Activated T-helper 9 cell treated with anti-CD3 and anti-CD28 coated beads, Interleukin-2, amount 50 U/mL, for 16 hours (primary cell): ENCODE measurements around the gene TMEM270.

Experiments
- DNase-seq: peaks from one replicate; pipeline ENCODE4 v3.0.0-alpha.2; 2020; ENCODE audit warnings: low read depth

Gene TMEM270

DNA sequence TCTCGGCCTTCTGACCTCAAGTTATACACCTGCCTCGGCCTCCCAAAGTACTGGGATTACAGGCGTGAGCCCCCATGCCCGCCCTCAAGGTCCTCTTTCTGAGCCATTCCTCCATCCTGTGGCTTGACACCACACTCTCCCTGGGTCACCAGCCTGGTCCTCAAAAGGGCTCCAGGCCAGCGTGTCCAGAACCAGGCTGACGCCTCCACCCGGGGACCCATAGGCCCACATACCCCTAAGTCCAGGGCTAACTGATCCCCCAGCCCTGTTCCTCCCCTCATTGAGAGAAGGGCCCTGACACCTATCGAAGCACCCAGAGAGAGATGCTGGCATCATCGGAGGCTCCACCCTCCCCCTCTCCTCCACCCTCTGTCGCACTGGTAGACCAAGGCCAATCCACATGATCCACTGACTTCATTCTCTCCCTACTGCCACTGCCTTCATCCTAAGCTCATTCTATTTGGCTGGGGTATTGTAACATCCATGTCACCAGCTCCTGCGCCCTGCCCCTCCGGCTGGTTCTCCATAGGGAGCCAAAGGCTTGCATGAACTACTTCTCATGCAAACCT is 46.7 kb downstream of the TMEM270 start:
- no peak for DNase-seq

DNA sequence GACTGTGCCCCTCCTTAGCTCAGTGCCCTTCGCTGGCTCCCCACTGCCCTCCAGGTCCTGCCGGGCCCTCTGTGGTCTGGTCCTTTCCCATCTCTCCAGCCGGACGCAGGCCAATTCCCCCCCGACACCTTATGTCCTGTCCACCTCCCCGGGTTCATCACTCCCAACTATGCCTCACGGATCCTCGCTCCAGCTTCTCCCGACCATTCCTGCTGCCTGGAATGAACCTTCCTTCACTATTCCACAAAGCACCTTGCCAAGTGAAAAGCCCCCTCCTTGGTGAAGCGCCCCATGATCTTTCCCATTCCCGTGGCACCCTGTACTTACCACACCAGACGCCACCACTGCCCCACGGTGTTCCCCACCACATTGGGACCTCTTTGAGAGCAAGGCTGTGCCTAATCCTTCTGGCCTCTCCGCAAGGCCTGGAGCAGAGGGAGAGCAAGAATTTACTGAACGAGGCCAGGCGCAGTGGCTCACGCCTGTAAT is 47.2 kb downstream of the TMEM270 start:
- no peak for DNase-seq

DNA sequence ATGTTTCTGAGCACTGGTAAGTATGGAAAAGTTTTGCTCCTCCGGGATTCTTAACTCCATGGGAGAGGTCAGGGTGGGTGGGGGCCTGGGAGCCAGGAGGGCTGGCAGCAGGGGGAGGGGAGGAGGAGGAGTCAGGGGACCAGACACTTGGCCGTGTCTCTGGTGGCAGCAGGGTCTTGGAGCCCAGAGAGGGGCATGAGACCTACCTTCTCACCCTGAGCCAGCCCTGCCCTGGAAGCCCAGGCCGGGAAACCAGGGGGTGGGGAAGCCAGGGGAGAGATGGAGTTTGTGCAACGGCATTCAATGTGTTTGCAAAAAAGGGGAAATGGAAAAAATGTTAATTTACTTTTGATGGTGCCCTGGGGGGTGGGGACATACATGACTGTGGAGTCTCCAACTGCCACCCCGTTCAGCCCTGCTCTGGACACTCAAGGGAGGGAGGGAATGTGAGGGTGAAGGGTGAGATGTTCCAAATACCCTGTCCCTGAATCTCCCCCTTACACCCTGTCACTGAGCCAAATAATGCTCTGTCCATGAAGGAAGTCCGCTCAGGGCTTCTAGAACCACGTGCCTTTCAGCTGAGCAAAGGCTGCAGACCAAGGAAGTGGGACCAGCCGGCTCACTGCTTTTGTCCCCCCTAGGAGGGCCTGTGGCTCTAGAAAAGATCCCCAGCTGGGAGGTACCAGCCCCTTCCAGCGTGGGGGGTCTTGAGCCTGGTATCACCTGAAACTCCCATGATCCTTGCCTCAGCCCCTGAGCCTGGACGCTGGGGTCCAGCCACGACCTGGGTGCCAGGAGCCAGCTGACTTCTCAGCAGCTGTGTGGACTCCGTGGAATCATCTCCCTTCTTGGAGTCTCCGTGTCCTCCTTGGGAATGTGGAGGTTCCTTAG is 48.3 kb downstream of the TMEM270 start:
- no peak for DNase-seq

DNA sequence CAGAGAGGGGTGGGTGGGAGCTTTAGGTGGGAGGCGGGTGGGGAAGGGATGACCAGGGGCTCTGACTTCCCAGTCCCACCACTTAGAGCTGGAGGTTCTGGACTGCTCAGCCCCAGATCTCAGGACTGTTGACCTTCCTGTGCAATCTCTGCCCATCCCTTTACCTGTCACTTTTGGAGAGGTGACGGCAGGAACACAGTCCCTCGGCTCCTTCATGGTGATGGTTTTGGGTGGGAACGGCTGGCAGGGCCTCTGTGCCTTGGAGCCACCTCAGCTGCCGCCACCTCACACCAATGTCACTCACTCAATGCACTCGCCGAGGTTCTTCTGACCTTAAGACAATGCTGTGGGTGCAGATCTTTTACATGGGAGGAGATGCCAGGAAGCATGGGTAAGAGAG is 49.0 kb downstream of the TMEM270 start:
- DNase-seq: no peak

DNA sequence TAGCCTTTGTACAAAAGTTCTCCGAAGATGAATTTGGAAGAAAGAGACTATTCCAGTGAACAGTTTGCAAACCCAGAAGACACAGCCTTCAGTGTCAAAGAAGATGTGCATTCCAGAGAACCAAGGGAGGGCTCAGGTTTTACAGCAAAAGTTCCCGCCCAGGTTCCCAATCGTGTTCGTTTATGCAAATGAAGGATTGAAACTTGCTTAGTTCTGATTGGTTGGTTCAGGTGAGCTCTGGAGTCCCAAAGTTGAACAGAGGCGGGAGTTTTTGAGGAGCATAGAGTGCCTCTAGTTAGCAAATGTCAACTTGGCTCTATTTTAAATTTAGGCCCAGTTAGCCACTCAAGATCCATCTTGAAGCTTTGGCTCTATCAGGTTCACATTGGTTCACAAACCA is 51.3 kb downstream of the TMEM270 start:
- DNase-seq: no peak
